OCI-LY7 (cell line): ENCODE data around the gene DZIP1. TPM values are rescaled to one million over a fixed set of nuclear protein-coding genes. Genes with fewer than 3 reads are reported as not detected.

Experiments used
- BruUV-seq: library from RNA; stranded (reverse); fragments of 400-500 nt; replicated peaks from 2 replicates; lab custom pipeline; 2021; lab: Mats Ljungman, UMichigan
- CTCF ChIA-PET: fragments of 300-600 bp; sonication (Branson Sonifier 250); formaldehyde crosslinking; loops from one replicate; lab custom pipeline; 2022; ENCODE audit warnings: antibody characterized with exemption; ENCODE audit not compliant: unreplicated experiment; lab: Charles Lee
- POLR2A ChIA-PET: fragments of 300-600 bp; sonication (Branson Sonifier 250); formaldehyde crosslinking; loops from one replicate; lab custom pipeline; 2022; ENCODE audit warnings: antibody characterized with exemption; lab: Charles Lee
- DNase-seq: peaks from one replicate; pipeline ENCODE4 v3.0.0-alpha.2; 2015; ENCODE audit warnings: low spot score
- H2AFZ ChIP-seq: fragments of 200-600 bp; sonication (generic), shearing (Covaris generic); 2 replicates; pipeline ENCODE4 v1.6.1; 2014; ENCODE audit warnings: mild to moderate bottlenecking, antibody characterized with exemption, low read length, moderate library complexity
- H3K27ac ChIP-seq: fragments of 200-600 bp; sonication (generic); 2 replicates; pipeline ENCODE4 v1.5.1; 2014; ENCODE audit warnings: mixed run types, low read depth, mild to moderate bottlenecking, moderate library complexity, low read length, inconsistent platforms; ENCODE audit not compliant: poor library complexity, severe bottlenecking
- H3K36me3 ChIP-seq: fragments of 200-600 bp; sonication (generic); 2 replicates; pipeline ENCODE4 v1.6.1; 2014; ENCODE audit warnings: mild to moderate bottlenecking, antibody characterized with exemption, low read length, moderate library complexity, mixed read lengths; ENCODE audit not compliant: insufficient read depth
- H3K4me1 ChIP-seq: fragments of 200-600 bp; sonication (generic); 2 replicates; pipeline ENCODE4 v1.5.1; 2014; ENCODE audit warnings: mild to moderate bottlenecking, low read length; ENCODE audit not compliant: insufficient read depth, poor library complexity, severe bottlenecking
- H3K4me2 ChIP-seq: fragments of 200-600 bp; sonication (generic); 2 replicates; pipeline ENCODE4 v1.6.1; 2014; ENCODE audit warnings: mild to moderate bottlenecking, low read length
- H3K4me3 ChIP-seq: fragments of 200-600 bp; sonication (generic); 2 replicates; pipeline ENCODE4 v1.5.1; 2014; ENCODE audit warnings: mild to moderate bottlenecking, low read depth, low read length; ENCODE audit not compliant: poor library complexity, severe bottlenecking
- H3K79me2 ChIP-seq: fragments of 200-600 bp; sonication (generic); 2 replicates; pipeline ENCODE4 v1.6.1; 2016; ENCODE audit warnings: low read depth, mild to moderate bottlenecking, low read length, moderate library complexity, mixed read lengths; ENCODE audit not compliant: insufficient read depth
- H3K9me2 ChIP-seq: fragments of 200-600 bp; sonication (generic); 2 replicates; pipeline ENCODE4 v1.6.1; 2016; ENCODE audit warnings: mild to moderate bottlenecking, low read length, mixed read lengths; ENCODE audit not compliant: insufficient read depth
- H3K9me3 ChIP-seq: fragments of 200-600 bp; sonication (generic); 2 replicates; pipeline ENCODE4 v1.6.1; 2014; ENCODE audit warnings: mild to moderate bottlenecking, mixed run types, low read length, mixed read lengths
- H4K20me1 ChIP-seq: fragments of 200-600 bp; sonication (generic); 2 replicates; pipeline ENCODE4 v1.6.1; 2014; ENCODE audit warnings: mild to moderate bottlenecking, antibody characterized with exemption, low read length, moderate library complexity, mixed read lengths; ENCODE audit not compliant: insufficient read depth
- CTCF ChIP-seq: fragments of 200-600 bp; sonication (generic); conservative IDR thresholded peaks from 2 replicates; pipeline ENCODE4 v1.5.1; 2014; ENCODE audit warnings: mild to moderate bottlenecking, antibody characterized with exemption, low read length, moderate library complexity, mixed read lengths
- EZH2phosphoT487 ChIP-seq: fragments of 200-600 bp; sonication (generic); IDR thresholded peaks from 2 replicates; pipeline ENCODE4 v1.6.1; 2018; ENCODE audit warnings: low read depth, borderline replicate concordance, mild to moderate bottlenecking, mixed run types, antibody characterized with exemption, low read length, moderate library complexity, mixed read lengths
- intact Hi-C: fragments of 100-400 bp; cut with micrococcal nuclease; formaldehyde crosslinking; loops from one replicate; pipeline ENCODE4 v1.10.0; 2022; ENCODE audit not compliant: unreplicated experiment
- total RNA-seq, 2 experiments: library from RNA; depleted of rRNA in 1 of 2; stranded (reverse); fragments of >200 nt in 1 of 2; shearing (Covaris generic) in 1 of 2; gene quantifications; 2 replicates each; pipeline ENCODE4 v1.2.3, GENCODE V29; 2014 to 2022

DZIP1 gene
- total RNA-seq, 2 experiments from 2014 or later = not detected

GRCh38 chr13:95652821-95653220 is 8.3 kb upstream of the DZIP1 start:
- Histone ChIP-seq H3K4me2 (no peak overlapping the region), H3K4me3 (no peak overlapping the region), H3K9me2 (no peaks in the 10 kb centered on the region), H3K79me2 (no peaks in the 10 kb centered on the region), H3K36me3 (no peaks in the 10 kb centered on the region), H3K9me3 (no peaks in the 10 kb centered on the region), H2AFZ (no peak overlapping the region), H3K4me1 (no peaks in the 10 kb centered on the region), H3K27ac (no peak overlapping the region), H4K20me1 (no peaks in the 10 kb centered on the region)
- intact Hi-C loops = no loop called here
- TF ChIP-seq EZH2phosphoT487 = no peak
- no peak for TF ChIP-seq CTCF
- CTCF ChIA-PET = no interaction called here
- DNase-seq = no peak
- POLR2A ChIA-PET = no interaction called here
- no TSS peak for BruUV-seq

- TF ChIP-seq CTCF = no peak
- TF ChIP-seq EZH2phosphoT487 = no peak
- ChIA-PET CTCF (no interaction called here), POLR2A (no interaction called here)
- Histone ChIP-seq H3K79me2 (no peaks in the 10 kb centered on the region), H3K4me2 (no peak overlapping the region), H3K9me3 (no peaks in the 10 kb centered on the region), H3K4me3 (no peak overlapping the region), H4K20me1 (no peaks in the 10 kb centered on the region), H3K36me3 (no peaks in the 10 kb centered on the region), H3K27ac (no peak overlapping the region), H3K4me1 (no peaks in the 10 kb centered on the region), H3K9me2 (no peaks in the 10 kb centered on the region), H2AFZ (no peak overlapping the region)
- intact Hi-C loops = no loop called here
- DNase-seq = no peak
- no TSS peak for BruUV-seq
Observed at GRCh38 chr13:95652244-95652764, 7.8 kb upstream of the DZIP1 start.

GRCh38 chr13:95650696-95651095 is 6.2 kb upstream of the DZIP1 start:
- no peak overlapping the region for H2AFZ ChIP-seq
- H3K79me2 ChIP-seq = no peaks in the 10 kb centered on the region
- ChIA-PET CTCF (no interaction called here), POLR2A (no interaction called here)
- no peaks in the 10 kb centered on the region for H3K4me1 ChIP-seq
- DNase-seq = no peak
- no peaks in the 10 kb centered on the region for H3K9me3 ChIP-seq
- intact Hi-C loops = no loop called here
- no peak overlapping the region for H3K4me3 ChIP-seq
- TF ChIP-seq EZH2phosphoT487 = no peak
- TF ChIP-seq CTCF = no peak
- BruUV-seq = no TSS peak
- H4K20me1 ChIP-seq = no peaks in the 10 kb centered on the region
- H3K27ac ChIP-seq = no peak overlapping the region
- H3K4me2 ChIP-seq = no peak overlapping the region
- H3K9me2 ChIP-seq = no peaks in the 10 kb centered on the region
- no peaks in the 10 kb centered on the region for H3K36me3 ChIP-seq
